ENCODE data around the gene DNAJB8. TPM values are rescaled to one million over a fixed set of nuclear protein-coding genes. Genes with fewer than 3 reads are reported as not detected.

Gene DNAJB8
- total and polyA plus RNA-seq, 4 donors: not detected

GRCh38 chr3:128458746-128459460 is 7.8 kb downstream of the DNAJB8 start:
- peaks cover 0 to 36% (median 0%) of the 10 kb centered on the region in 5 donors for H3K4me1 ChIP-seq (ENCODE audit: control insufficient read depth in 5 of 5, insufficient read depth in 5 of 5, low read length in 5 of 5)
- ATAC-seq (ENCODE audit: insufficient read depth, low FRiP score) (no peak), DNase-seq (no peak)
- TF ChIP-seq, protein P1, sequence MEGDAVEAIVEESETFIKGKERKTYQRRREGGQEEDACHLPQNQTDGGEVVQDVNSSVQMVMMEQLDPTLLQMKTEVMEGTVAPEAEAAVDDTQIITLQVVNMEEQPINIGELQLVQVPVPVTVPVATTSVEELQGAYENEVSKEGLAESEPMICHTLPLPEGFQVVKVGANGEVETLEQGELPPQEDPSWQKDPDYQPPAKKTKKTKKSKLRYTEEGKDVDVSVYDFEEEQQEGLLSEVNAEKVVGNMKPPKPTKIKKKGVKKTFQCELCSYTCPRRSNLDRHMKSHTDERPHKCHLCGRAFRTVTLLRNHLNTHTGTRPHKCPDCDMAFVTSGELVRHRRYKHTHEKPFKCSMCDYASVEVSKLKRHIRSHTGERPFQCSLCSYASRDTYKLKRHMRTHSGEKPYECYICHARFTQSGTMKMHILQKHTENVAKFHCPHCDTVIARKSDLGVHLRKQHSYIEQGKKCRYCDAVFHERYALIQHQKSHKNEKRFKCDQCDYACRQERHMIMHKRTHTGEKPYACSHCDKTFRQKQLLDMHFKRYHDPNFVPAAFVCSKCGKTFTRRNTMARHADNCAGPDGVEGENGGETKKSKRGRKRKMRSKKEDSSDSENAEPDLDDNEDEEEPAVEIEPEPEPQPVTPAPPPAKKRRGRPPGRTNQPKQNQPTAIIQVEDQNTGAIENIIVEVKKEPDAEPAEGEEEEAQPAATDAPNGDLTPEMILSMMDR (IDR thresholded peaks at IDR 0.05; ENCODE audit: control extremely low read depth, extremely low read depth): no peak
- H3K27ac ChIP-seq (ENCODE audit: low read depth in 1 of 2, low read length in 1 of 2): no peak overlapping the region
- H3K27me3 ChIP-seq (ENCODE audit: control insufficient read depth in 3 of 3, insufficient read depth in 3 of 3, low read length in 2 of 3): peaks cover 0 to 3% (median 0%) of the 10 kb centered on the region in 3 donors
- H3K36me3 ChIP-seq (ENCODE audit: control insufficient read depth in 4 of 4, insufficient read depth in 4 of 4, low read length in 4 of 4): no peaks in the 10 kb centered on the region
- WGBS, 2 donors: 79 to 85% methylated on average over 18 of the region's 18 CpGs
- H3K4me3 ChIP-seq: no peak overlapping the region
- no peaks in the 10 kb centered on the region for H3K9me3 ChIP-seq (ENCODE audit: control insufficient read depth in 4 of 4, insufficient read depth in 3 of 4, low read length in 3 of 4)
- no peak overlapping the region for H3K9ac ChIP-seq (ENCODE audit: insufficient read depth in 1 of 2, low read length in 2 of 2)

GRCh38 chr3:128457937-128458336 is 8.8 kb downstream of the DNAJB8 start:
- peak in 2 of 3 donors; percentile 15 to 31 for DNase-seq
- TF ChIP-seq, protein P1 (IDR thresholded peaks at IDR 0.05; ENCODE audit: control extremely low read depth, extremely low read depth): no peak
- H3K4me3 ChIP-seq: no peak overlapping the region
- no peak for ATAC-seq (ENCODE audit: insufficient read depth, low FRiP score)
- H3K9me3 ChIP-seq (ENCODE audit: control insufficient read depth in 4 of 4, insufficient read depth in 3 of 4, low read length in 3 of 4): no peaks in the 10 kb centered on the region
- 86 to 88% methylated on average over 12 of the region's 12 CpGs for WGBS, 2 donors
- no peak overlapping the region for H3K27ac ChIP-seq (ENCODE audit: low read depth in 1 of 2, low read length in 1 of 2)
- peaks cover 0 to 3% (median 0%) of the 10 kb centered on the region in 3 donors for H3K27me3 ChIP-seq (ENCODE audit: control insufficient read depth in 3 of 3, insufficient read depth in 3 of 3, low read length in 2 of 3)
- H3K36me3 ChIP-seq (ENCODE audit: control insufficient read depth in 4 of 4, insufficient read depth in 4 of 4, low read length in 4 of 4): no peaks in the 10 kb centered on the region
- H3K9ac ChIP-seq (ENCODE audit: insufficient read depth in 1 of 2, low read length in 2 of 2): no peak overlapping the region
- H3K4me1 ChIP-seq (ENCODE audit: control insufficient read depth in 5 of 5, insufficient read depth in 5 of 5, low read length in 5 of 5): peaks cover 0 to 27% (median 0%) of the 10 kb centered on the region in 5 donors

GRCh38 chr3:128456776-128457715 is 9.6 kb downstream of the DNAJB8 start:
- ATAC-seq (ENCODE audit: insufficient read depth, low FRiP score) (no peak), DNase-seq (peak in 2 of 3 donors; percentile 11 to 31)
- WGBS, 2 donors: 60 to 69% methylated on average over 26 to 27 of the region's 27 CpGs
- Histone ChIP-seq H3K27ac (ENCODE audit: low read depth in 1 of 2, low read length in 1 of 2) (no peak overlapping the region), H3K4me3 (no peak overlapping the region), H3K4me1 (ENCODE audit: control insufficient read depth in 5 of 5, insufficient read depth in 5 of 5, low read length in 5 of 5) (peaks cover 0 to 21% (median 0%) of the 10 kb centered on the region in 5 donors), H3K9me3 (ENCODE audit: control insufficient read depth in 4 of 4, insufficient read depth in 3 of 4, low read length in 3 of 4) (no peaks in the 10 kb centered on the region), H3K27me3 (ENCODE audit: control insufficient read depth in 3 of 3, insufficient read depth in 3 of 3, low read length in 2 of 3) (peaks cover 0 to 3% (median 0%) of the 10 kb centered on the region in 3 donors), H3K9ac (ENCODE audit: insufficient read depth in 1 of 2, low read length in 2 of 2) (no peak overlapping the region), H3K36me3 (ENCODE audit: control insufficient read depth in 4 of 4, insufficient read depth in 4 of 4, low read length in 4 of 4) (no peaks in the 10 kb centered on the region)
- TF ChIP-seq, protein P1 (IDR thresholded peaks at IDR 0.05; ENCODE audit: control extremely low read depth, extremely low read depth): no peak
